HG02943 (cell line): ENCODE measurements around the gene PERCC1.

ENCODE experiments used
- ATAC-seq: cut with Tn5 transposase; IDR thresholded peaks from one replicate; pipeline ENCODE4 v1.9.1; 2021; ENCODE audit warnings: mild to moderate bottlenecking, low read depth, moderate library complexity; ENCODE audit not compliant: unreplicated experiment

The PERCC1 gene

DNA sequence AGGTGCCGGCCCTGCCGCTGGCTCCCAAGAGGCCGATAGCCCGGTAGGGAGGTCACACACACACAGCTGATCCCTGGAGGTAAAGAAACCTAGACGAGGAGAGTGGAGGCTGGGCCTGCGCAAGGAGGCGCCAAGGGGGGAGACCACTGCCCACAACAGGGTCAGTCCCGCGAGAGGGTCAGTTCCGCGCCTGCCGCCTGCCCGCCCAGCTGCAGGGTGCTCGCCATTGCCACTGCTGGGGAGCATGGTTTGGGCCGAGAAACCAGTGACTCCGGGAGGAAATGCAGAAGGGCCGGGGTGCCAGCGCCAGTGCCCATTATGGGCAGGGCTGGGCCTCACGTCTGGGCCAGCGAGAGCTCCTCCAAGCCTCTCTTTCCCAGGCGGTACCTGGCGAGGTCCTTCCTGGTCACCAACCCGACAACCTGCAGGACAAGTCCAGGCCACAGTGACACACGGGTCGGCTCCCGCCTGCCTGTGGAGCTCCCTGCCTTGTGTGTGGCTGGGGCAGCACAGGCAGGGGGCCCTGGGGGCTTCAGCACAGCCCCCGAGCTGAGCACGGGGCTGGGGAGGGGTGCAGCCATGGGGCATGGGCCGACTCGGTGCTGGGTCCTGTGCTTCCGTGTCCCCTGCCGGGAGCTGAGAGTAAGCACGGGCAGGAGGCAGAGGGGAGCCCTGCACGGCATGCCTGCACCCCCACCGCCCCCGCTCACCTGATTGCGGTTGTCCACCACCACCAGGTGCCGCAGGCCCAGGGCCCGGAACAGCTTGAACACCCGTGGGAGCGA is 15.6 kb downstream of the PERCC1 start:
- no peak for ATAC-seq

- no peak for ATAC-seq
Observed at GRCh38 chr16:1447965-1448364, 17.1 kb downstream of the PERCC1 start.

- ATAC-seq: no peak
Observed at GRCh38 chr16:1448536-1449116, 17.7 kb downstream of the PERCC1 start.

- no peak for ATAC-seq
Observed at GRCh38 chr16:1449201-1449788, 18.4 kb downstream of the PERCC1 start.

DNA sequence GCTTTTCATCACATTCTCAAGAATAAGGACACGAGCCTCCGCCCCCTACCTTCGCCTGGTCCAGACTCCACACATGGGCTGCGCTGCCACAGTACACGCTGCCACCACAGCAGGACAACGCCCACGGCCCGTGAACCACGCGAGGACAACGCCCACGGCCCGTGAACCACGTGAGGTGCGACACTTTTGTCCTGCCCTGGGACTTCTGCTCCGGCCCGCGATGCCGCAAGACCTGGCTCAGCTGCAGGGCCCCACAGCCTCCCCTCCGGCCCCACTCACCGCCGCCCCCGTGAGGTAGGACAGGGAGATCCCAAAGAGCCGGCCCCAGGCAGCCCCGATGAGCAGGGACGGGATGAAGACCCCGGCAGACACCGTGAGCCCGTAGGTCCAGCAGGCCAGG is 19.3 kb downstream of the PERCC1 start:
- no peak for ATAC-seq

DNA sequence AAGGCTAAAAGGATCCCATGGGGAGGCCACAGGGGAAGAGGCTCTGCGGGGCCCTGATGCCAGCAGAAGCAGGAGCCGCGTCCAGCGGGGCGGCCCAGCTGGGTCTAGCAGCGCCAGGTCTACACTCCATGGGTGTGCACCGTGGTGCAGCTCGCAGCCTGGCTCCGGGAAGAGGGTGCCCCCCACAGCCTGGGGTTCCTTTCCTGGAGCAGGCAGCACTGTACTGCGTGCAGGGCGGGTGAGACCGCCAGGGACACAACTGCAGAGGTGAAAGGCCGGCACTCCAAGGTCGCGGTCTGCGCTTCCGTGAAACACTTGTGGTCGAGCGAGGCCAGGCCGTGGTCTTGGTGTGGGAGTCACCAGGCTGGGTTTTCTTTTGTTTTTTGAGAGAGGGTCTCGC is 20.0 kb downstream of the PERCC1 start:
- no peak for ATAC-seq

- ATAC-seq: no peak
Observed at GRCh38 chr16:1451702-1452392, 21.0 kb downstream of the PERCC1 start.

DNA sequence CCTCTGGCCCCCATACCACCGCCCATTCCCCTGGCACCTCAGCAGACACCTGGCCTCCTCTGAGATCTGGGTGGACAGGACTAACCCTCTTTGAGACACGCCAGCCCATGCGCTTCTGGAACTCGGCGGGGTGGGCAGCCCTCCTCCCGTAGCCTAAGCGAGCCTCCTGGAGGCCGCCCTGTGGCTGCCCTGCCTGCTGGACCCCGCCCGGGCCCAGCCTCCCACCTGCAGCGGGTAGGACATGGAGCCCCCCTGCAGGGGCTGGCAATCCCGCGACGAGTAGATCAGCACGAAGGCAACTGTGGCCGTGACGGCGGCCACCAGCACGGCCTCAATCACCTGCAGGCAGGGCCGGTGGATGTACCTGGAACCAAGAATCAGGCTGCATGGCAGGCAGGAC is 21.7 kb downstream of the PERCC1 start:
- no peak for ATAC-seq

- no peak for ATAC-seq
Observed at GRCh38 chr16:1453316-1453715, 22.4 kb downstream of the PERCC1 start.

DNA sequence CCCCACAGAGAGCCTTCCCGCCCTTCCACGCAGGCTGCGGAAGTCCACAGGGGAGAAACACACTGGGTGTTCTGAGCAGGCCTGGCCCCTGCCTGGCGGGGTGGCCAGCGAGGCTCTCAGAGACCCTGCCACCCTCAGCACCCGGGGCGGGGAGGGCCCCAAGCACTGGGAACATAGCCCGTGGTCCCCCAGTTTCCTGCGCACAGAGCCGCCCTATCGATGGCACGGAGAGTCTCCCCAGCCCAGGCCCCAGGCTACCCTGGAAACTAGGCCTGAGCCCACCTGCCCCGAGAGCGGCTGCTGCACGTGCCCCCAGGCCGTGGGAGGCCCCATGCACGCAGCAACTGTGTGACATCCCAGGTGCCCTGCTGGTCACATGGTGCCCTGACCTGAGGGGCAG is 23.7 kb downstream of the PERCC1 start:
- no peak for ATAC-seq

GRCh38 chr16:1455190-1456171 is 24.6 kb downstream of the PERCC1 start:
- ATAC-seq: no peak

GRCh38 chr16:1456951-1457350 is 26.1 kb downstream of the PERCC1 start:
- no peak for ATAC-seq

GRCh38 chr16:1457489-1458245 is 26.8 kb downstream of the PERCC1 start:
- ATAC-seq: no peak

GRCh38 chr16:1458336-1458976 is 27.6 kb downstream of the PERCC1 start:
- ATAC-seq: no peak

- ATAC-seq: no peak
Observed at GRCh38 chr16:1458977-1459341, 28.1 kb downstream of the PERCC1 start.

DNA sequence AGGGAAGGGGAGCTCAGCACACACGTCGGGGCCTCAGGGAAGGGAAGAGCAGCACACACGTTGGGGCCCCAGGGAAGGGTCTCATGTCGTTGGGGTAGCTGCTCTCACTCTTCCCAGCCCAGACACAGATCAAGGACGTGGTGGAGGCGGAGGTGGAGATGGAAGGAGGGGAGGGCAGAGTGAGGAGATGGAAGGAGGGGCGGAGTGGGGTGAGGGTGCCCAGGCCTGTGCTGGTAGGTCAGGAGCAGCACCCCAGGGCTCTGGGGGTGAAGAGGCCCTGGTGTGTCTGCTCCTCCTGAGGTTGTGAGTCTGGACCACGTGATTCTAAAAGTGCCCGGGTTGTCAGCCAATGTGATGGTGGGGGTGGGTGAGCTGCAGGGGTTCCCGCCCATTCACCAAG is 29.1 kb downstream of the PERCC1 start:
- ATAC-seq: no peak

DNA sequence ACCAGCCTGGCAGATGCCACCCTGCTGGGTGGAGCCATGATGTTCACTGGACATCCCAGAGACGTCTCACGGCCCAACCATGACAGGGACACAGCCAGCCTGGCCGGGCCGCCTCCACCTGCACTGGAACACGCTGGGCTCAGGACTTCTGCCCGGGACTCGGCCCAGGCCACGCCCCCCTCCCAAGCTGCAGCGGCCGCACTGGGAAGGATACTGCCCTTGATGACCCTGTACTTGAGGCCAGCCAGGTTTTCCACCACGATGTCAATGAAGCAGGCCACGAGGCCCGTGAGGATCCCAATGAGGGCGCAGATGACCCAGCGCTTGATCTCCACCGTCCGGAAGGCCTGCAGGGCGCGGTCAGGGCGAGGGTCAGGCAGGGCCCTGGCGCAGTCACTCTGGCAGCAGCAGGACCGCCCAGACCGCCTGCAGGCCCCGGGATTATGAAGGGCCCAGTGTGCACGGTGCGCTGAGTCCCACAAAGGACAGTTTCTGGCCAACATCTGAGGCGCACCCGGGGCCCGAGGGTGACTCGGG is 29.8 kb downstream of the PERCC1 start:
- no peak for ATAC-seq

- ATAC-seq: no peak
Observed at GRCh38 chr16:1461146-1461545, 30.3 kb downstream of the PERCC1 start.
